IPS DF 6.9 (cell line): ENCODE measurements around the gene LHX1.

ENCODE experiments used
- DNase-seq: peaks from one replicate; pipeline ENCODE4 v3.0.0-alpha.2; 2013; ENCODE audit warnings: low read depth, low spot score
- H3K27ac ChIP-seq: one replicate; pipeline ENCODE4 v1.5.1; 2013; ENCODE audit warnings: low read length, control low read depth
- H3K27me3 ChIP-seq: 2 replicates; pipeline ENCODE4 v1.6.1; 2013; ENCODE audit warnings: mild to moderate bottlenecking, low read length; ENCODE audit not compliant: control insufficient read depth, insufficient read depth
- H3K36me3 ChIP-seq: 2 replicates; pipeline ENCODE4 v1.6.1; 2013; ENCODE audit warnings: low read length; ENCODE audit not compliant: control insufficient read depth, insufficient read depth
- H3K4me1 ChIP-seq: 2 replicates; pipeline ENCODE4 v1.6.1; 2013; ENCODE audit warnings: low read length; ENCODE audit not compliant: control insufficient read depth, insufficient read depth
- H3K4me3 ChIP-seq: 2 replicates; pipeline ENCODE4 v1.5.1; 2013; ENCODE audit warnings: mild to moderate bottlenecking, low read length
- H3K9me3 ChIP-seq: 2 replicates; pipeline ENCODE4 v1.6.1; 2013; ENCODE audit warnings: low read length, inconsistent platforms; ENCODE audit not compliant: control insufficient read depth, insufficient read depth
- WGBS: extraction: QIAGEN DNeasy Blood & Tissue Kit; methylation state at CpG from one replicate; pipeline ENCODE4 v1.1.7; 2013; ENCODE audit warnings: mixed read lengths, missing lambda C conversion rate; ENCODE audit not compliant: insufficient read length, insufficient coverage; 5-methylcytosine and 5-hydroxymethylcytosine counted together

LHX1 gene

DNA sequence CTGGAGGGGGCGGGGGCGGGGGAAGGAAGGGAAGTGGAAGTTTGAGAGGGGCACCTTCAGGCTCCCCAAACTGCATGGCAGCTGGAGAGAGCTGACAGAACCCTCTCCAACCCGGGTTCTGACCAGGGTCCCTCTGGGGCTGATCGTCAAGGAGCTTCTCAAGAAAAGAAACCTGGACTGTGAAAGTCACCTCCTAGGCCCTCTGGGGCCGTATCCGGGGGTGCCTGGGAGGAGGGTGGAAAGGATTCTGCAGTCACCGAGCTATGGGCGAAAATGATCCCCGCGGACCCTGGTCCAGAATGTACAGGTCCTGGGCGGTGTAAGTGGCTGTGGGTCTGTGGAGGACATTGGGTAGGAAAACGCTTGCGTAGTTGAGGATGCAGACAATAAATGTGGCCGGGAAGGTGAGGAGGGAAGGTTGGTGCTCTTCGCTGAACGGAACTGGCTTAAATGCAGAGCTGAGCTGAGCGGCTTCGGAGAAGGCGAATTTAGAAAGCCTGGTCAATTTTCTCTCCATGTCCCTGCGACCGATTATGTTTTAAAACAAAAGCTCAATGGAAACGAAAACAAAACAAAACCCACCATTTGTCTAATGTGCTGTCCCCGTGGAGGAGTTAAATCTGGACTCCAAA lies 3.6 kb upstream of the LHX1 start:
- no peak overlapping the region for H3K27ac ChIP-seq
- H3K36me3 ChIP-seq: no peaks in the 10 kb centered on the region
- H3K4me3 ChIP-seq: no peak overlapping the region
- no peaks in the 10 kb centered on the region for H3K9me3 ChIP-seq
- DNase-seq: no peak
- H3K27me3 ChIP-seq: peaks cover 85% of the 10 kb centered on the region
- no CpG with 5 or more reads among the region's 23 CpGs for WGBS
- peaks cover 14% of the 10 kb centered on the region for H3K4me1 ChIP-seq

- Histone ChIP-seq H3K4me3 (peak overlapping the region; percentile 22; the same call in 1 of the 2 replicates), H3K27me3 (peaks cover 86% of the 10 kb centered on the region), H3K36me3 (no peaks in the 10 kb centered on the region), H3K9me3 (no peaks in the 10 kb centered on the region), H3K27ac (no peak overlapping the region), H3K4me1 (peaks cover 11% of the 10 kb centered on the region)
- WGBS: no CpG with 5 or more reads among the region's 26 CpGs
- no peak for DNase-seq
Measured at GRCh38 chr17:36934144-36934691, 3.1 kb upstream of the LHX1 start.

DNA sequence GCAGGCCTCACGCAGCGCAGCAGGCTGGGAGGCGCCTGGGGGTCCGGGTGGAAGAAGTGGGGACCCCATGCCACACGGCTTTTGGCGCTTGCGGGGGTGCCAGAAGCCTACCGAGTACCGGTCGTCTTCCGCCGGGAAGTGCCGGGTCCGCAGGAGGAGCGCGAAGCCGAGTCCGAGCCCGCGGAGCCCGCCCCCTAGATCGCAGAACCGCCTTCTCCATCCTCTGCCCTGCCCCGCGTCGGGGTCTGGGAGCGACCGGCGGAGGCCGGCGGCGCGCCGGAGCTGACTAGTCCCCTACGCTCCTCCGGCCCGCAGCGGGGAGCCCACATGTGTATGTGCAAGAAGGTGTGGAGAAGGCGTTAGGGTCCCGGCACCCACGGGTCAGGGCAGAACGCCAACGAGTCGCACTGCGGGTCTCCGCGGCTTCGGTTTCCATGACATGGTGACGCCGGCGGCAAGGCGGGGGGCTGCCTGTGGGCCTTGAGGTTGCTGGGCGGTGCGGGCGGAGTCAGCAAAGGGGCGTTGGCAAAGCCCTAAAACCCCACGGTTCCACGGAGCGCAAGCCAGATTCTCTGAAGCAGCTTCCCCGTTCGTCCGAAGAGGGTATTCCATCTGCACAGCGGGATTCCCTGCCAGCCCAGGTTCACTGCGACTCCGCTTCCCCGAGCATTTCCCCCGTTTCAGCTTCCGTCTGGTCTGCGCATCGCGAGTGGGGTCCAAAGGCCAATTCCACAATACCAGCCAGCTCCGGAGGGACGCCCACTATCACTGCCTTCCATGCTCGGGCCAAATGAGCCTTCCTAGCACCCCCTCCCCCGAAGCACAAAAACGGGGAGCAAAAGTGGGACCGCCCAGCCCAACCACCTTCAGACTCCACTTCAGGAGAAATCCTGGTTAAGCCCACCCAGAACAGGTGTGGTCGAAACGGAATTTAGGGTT lies 2.3 kb upstream of the LHX1 start:
- Histone ChIP-seq H3K9me3 (no peaks in the 10 kb centered on the region), H3K27ac (no peak overlapping the region), H3K36me3 (no peaks in the 10 kb centered on the region), H3K4me3 (peak overlapping the region; percentile 22; the same call in 1 of the 2 replicates), H3K4me1 (peaks cover 10% of the 10 kb centered on the region), H3K27me3 (peaks cover 86% of the 10 kb centered on the region)
- no CpG with 5 or more reads among the region's 79 CpGs for WGBS
- no peak for DNase-seq

GRCh38 chr17:36935671-36936454 lies 1.4 kb upstream of the LHX1 start:
- Histone ChIP-seq H3K27ac (no peak overlapping the region), H3K9me3 (no peaks in the 10 kb centered on the region), H3K36me3 (no peaks in the 10 kb centered on the region), H3K4me3 (peak overlapping the region; percentile 38; the same call in 1 of the 2 replicates), H3K27me3 (peaks cover 85% of the 10 kb centered on the region), H3K4me1 (peaks cover 10% of the 10 kb centered on the region)
- no peak for DNase-seq
- no CpG with 5 or more reads among the region's 49 CpGs for WGBS

DNA sequence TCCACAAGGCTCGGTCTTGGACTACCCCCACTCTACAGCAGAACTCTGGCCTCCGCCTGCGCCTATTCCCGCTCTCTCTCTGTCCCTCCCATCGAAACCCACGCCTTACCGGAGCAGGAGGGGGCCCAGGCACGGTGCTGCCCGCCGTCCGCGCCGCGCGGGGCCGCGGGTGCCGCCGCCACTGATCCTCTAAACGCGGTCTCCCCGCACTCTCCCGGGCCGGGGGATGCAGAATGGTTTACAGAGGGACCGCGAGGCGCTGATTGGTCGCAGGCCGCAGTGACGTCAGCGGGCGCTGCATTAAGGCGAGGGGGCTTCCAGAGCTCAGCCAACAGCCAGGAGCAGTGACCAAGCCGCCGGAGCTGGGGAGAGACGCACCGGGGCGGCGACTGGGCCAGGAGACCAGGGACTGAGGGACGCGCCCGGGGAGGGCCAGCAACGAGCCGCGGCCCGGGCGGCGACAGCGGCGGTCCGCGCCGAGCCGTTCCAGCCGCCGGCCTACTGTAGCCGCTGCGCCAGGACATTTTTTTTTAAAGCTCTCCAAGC lies 747 bp upstream of the LHX1 start:
- Histone ChIP-seq H3K4me1 (peaks cover 10% of the 10 kb centered on the region), H3K36me3 (no peaks in the 10 kb centered on the region), H3K4me3 (peak overlapping the region; percentile 38; the same call in 1 of the 2 replicates), H3K9me3 (no peaks in the 10 kb centered on the region), H3K27ac (no peak overlapping the region), H3K27me3 (peaks cover 85% of the 10 kb centered on the region)
- no peak for DNase-seq
- no CpG with 5 or more reads among the region's 58 CpGs for WGBS

DNA sequence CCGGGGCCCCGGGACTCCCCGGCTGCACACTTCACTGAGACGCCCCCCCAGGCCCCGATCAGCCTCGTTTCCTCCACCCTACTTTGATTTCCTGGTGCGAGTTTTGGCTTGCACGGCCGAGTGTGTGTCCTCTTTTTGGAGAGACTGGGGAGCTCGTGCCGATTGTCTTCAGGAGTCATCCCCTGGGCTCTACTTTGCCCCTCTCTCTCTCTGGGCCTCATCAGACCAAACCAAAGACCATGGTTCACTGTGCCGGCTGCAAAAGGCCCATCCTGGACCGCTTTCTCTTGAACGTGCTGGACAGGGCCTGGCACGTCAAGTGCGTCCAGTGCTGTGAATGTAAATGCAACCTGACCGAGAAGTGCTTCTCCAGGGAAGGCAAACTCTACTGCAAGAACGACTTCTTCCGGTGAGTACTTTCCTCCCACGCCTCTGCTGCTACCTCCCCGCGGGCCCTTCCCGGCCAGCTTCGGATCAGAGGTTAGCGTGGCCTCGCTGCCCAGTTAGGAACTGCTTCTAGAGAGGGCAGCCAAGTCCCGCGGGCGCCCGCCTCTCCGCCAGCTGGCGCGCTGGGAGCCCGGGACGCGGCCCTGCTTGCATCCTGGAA lies 787 bp downstream of the LHX1 start:
- no peaks in the 10 kb centered on the region for H3K9me3 ChIP-seq
- no CpG with 5 or more reads among the region's 36 CpGs for WGBS
- H3K27me3 ChIP-seq: peaks cover 85% of the 10 kb centered on the region
- H3K27ac ChIP-seq: no peak overlapping the region
- peaks cover 15% of the 10 kb centered on the region for H3K4me1 ChIP-seq
- H3K4me3 ChIP-seq: no peak overlapping the region
- no peak for DNase-seq
- no peaks in the 10 kb centered on the region for H3K36me3 ChIP-seq

DNA sequence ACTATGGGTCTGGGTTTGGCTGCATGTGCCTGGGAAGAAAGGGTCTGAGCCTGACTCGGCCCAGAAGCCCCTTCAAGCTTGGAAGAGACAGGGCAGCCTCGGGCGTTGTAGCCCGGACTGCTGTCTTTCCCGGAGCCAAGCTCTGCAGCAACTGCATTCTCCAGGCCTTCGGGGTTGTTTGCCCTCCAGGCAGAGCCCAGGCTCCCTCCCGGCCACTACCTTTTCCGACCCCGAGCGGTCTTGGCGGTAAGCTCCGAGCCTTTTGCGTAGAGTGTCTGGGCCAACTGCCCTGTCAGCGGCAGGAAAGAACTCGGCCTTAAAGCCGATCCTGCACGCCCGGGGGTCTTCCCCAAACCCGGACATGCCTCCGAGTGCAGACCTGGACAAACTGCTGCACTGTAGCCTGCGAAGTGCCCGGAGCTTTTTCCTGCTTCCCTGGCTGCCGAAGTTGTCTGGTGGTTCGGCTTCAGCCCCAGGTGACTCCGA lies 1.3 kb downstream of the LHX1 start:
- Histone ChIP-seq H3K4me1 (peaks cover 12% of the 10 kb centered on the region), H3K27me3 (peaks cover 85% of the 10 kb centered on the region), H3K4me3 (no peak overlapping the region), H3K27ac (no peak overlapping the region), H3K9me3 (no peaks in the 10 kb centered on the region), H3K36me3 (no peaks in the 10 kb centered on the region)
- no peak for DNase-seq
- WGBS: no CpG with 5 or more reads among the region's 25 CpGs

DNA sequence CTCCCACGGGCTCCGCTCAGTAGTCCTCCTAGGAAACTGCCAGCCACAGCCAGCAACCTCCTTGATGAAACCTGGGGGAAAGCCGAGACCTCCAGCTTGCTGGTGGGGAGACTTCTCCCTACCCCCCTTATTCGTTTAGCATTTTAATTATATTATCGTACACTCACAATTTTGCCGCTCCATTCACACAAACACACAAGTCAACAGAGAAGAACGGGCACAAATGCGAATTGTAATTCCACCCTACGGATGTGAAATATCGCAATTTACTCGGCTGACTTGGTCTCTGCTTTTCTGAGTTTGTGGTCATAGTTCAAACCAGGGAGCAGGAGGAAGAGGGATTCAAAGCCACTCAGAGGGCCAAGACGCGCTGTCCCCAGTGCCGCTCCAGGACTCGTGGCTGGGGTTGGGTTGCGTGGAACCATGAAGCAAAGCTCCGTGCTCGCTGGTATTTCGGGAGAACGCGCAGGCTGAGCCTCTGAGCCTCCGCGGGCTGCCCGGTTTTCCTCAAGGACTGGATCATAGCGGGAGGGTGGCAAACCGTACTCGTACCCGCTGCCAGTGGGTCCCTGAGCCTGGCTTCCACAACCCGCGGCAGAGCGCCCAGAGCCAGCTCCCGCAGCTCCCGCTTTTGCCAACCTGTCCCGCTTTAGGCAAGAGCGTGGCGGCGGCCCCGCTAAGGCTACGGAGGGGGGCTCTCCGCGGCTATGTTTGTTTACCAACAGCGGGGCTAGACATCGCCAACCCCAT lies 2.0 kb downstream of the LHX1 start:
- DNase-seq: no peak
- Histone ChIP-seq H3K4me3 (no peak overlapping the region), H3K27ac (no peak overlapping the region), H3K27me3 (peaks cover 82% of the 10 kb centered on the region), H3K4me1 (peaks cover 12% of the 10 kb centered on the region), H3K36me3 (no peaks in the 10 kb centered on the region), H3K9me3 (no peaks in the 10 kb centered on the region)
- no CpG with 5 or more reads among the region's 43 CpGs for WGBS

DNA sequence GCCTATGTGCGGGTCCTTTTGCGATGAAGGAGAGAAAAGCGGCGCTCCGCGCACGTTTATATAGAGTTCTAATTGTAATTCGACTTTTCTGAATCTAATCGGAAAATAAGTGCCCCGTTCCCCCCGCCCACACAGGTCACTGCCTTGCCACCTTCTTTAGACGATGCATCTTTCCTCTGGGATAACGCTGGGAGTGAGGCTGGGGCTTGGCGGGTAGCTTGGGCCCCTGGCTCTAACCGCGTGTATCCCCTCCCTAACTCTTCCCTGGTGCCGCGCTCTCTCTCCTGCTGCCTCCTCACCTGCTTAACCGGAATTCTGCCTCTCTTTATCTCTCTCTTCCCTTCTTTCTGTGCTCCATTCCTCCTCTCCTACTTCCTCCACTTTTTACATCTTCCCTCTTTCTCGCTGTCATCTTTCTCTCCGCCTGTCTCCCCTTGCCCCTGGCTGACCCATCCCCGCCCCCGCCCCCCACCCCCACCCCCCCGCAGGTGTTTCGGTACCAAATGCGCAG lies 2.6 kb downstream of the LHX1 start:
- no peaks in the 10 kb centered on the region for H3K36me3 ChIP-seq
- H3K27me3 ChIP-seq: peaks cover 81% of the 10 kb centered on the region
- WGBS: 100% methylated on average over 2 of the region's 26 CpGs
- no peak overlapping the region for H3K4me3 ChIP-seq
- no peak for DNase-seq
- peaks cover 12% of the 10 kb centered on the region for H3K4me1 ChIP-seq
- H3K27ac ChIP-seq: no peak overlapping the region
- H3K9me3 ChIP-seq: no peaks in the 10 kb centered on the region
